HCT116 (cell line): ENCODE measurements around the gene IGSF3. TPM values are rescaled to one million over a fixed set of nuclear protein-coding genes. Genes with fewer than 3 reads are reported as not detected.

ENCODE experiments used
- ATAC-seq: fragments of 200-7000 bp; cut with Tn5 transposase; 2 replicates; pipeline ENCODE4 v1.9.1; 2020; ENCODE audit warnings: mild to moderate bottlenecking, moderate library complexity
- BruUV-seq: library from RNA; stranded (reverse); fragments of 400-500 nt; replicated peaks from 2 replicates; lab custom pipeline; 2021; lab: Mats Ljungman, UMichigan
- CTCF ChIA-PET: fragments of 300-600 bp; sonication (Branson Sonifier 250); formaldehyde crosslinking; loops from one replicate; lab custom pipeline; 2021; ENCODE audit warnings: antibody characterized with exemption; lab: Charles Lee
- POLR2A ChIA-PET: fragments of 300-600, 350-600 bp; sonication (Branson Sonifier 250); formaldehyde crosslinking; loops from one replicate; lab custom pipeline; 2021; ENCODE audit warnings: antibody characterized with exemption; lab: Charles Lee
- RAD21 ChIA-PET, 2 experiments: fragments of 300-600 bp; sonication (Branson Sonifier 250); formaldehyde crosslinking; loops; one replicate each; lab custom pipeline; 2023; ENCODE audit warnings: low total read pairs in 2 of 2; ENCODE audit not compliant: uncharacterized antibody in 2 of 2, unreplicated experiment in 2 of 2, low non-redundant PET in 1 of 2; lab: Charles Lee
- DNase-seq: peaks from one replicate; pipeline ENCODE4 v3.0.0-alpha.2; 2010; ENCODE audit warnings: low read depth, low spot score
- H2AFZ ChIP-seq: fragments of 200-600 bp; shearing (Covaris generic), sonication (generic); 2 replicates; pipeline ENCODE4 v1.6.1; 2017; ENCODE audit warnings: low read depth, mixed run types, mixed read lengths, antibody characterized with exemption, low read length; ENCODE audit not compliant: poor library complexity, severe bottlenecking
- H3K27ac ChIP-seq: 2 replicates; pipeline ENCODE4 v1.5.1; 2012; ENCODE audit warnings: low read depth, low read length
- H3K27me3 ChIP-seq: fragments of 200-600 bp; sonication (generic); 2 replicates; pipeline ENCODE4 v1.6.1; 2016; ENCODE audit warnings: mixed run types, low read length, mixed read lengths; ENCODE audit not compliant: insufficient read depth
- H3K36me3 ChIP-seq, 2 experiments: fragments of 200-500 bp in 1 of 2; fragments of 200-600 bp in 1 of 2; sonication (Bioruptor generic) in 1 of 2; sonication (generic) in 1 of 2; 2 replicates each; pipeline versions ENCODE4 v1.5.1 to v1.6.1; 2014 to 2016; ENCODE audit warnings: low read length in 2 of 2, inconsistent platforms in 1 of 2, mixed read lengths in 1 of 2, mixed run types in 1 of 2; ENCODE audit not compliant: insufficient read depth in 2 of 2, control insufficient read depth in 1 of 2
- H3K4me1 ChIP-seq, 2 experiments: fragments of 200-600 bp in 1 of 2; sonication (generic) in 1 of 2; 2 replicates each; pipeline versions ENCODE4 v1.5.1 to v1.6.1; 2012 to 2017; ENCODE audit warnings: low read length in 2 of 2, inconsistent platforms in 1 of 2, mild to moderate bottlenecking in 1 of 2, mixed read lengths in 1 of 2, mixed run types in 1 of 2, moderate library complexity in 1 of 2; ENCODE audit not compliant: insufficient read depth in 2 of 2, control insufficient read depth in 1 of 2
- H3K4me2 ChIP-seq: fragments of 200-600 bp; sonication (generic); 2 replicates; pipeline ENCODE4 v1.6.1; 2017; ENCODE audit warnings: mixed run types, low read length, mixed read lengths
- H3K4me3 ChIP-seq, 2 experiments: fragments of 200-600 bp in 1 of 2; sonication (generic) in 1 of 2; replicated peaks in 1 of 2; 2 replicates each; pipeline ENCODE4 v1.5.1; 2011 to 2016; ENCODE audit warnings: low read length in 2 of 2, control low read depth in 1 of 2, low read depth in 1 of 2, mild to moderate bottlenecking in 1 of 2, mixed read lengths in 1 of 2, mixed run types in 1 of 2
- H3K79me2 ChIP-seq: fragments of 200-600 bp; sonication (generic); 2 replicates; pipeline ENCODE4 v1.6.1; 2017; ENCODE audit warnings: mild to moderate bottlenecking, mixed run types, low read length, moderate library complexity, mixed read lengths; ENCODE audit not compliant: insufficient read depth
- H3K9ac ChIP-seq: fragments of 200-600 bp; sonication (generic); 2 replicates; pipeline ENCODE4 v1.6.1; 2016; ENCODE audit warnings: low read length, mixed read lengths
- H3K9me2 ChIP-seq: fragments of 200-600 bp; sonication (generic), shearing (Covaris generic); 2 replicates; pipeline ENCODE4 v1.6.1; 2017; ENCODE audit warnings: mixed run types, mild to moderate bottlenecking, moderate library complexity; ENCODE audit not compliant: insufficient read depth
- H3K9me3 ChIP-seq, 2 experiments: fragments of 200-500 bp in 1 of 2; fragments of 200-600 bp in 1 of 2; sonication (Bioruptor generic) in 1 of 2; sonication (generic) in 1 of 2; 2 replicates each; pipeline ENCODE4 v1.6.1; 2014 to 2017; ENCODE audit warnings: low read length in 2 of 2, mixed read lengths in 2 of 2, inconsistent platforms in 1 of 2, low read depth in 1 of 2, mild to moderate bottlenecking in 1 of 2, mixed run types in 1 of 2, moderate library complexity in 1 of 2; ENCODE audit not compliant: control insufficient read depth in 1 of 2, insufficient read depth in 1 of 2
- H4K20me1 ChIP-seq: fragments of 200-600 bp; sonication (generic), shearing (Covaris generic); 2 replicates; pipeline ENCODE4 v1.6.1; 2017; ENCODE audit warnings: mixed run types, mild to moderate bottlenecking, moderate library complexity; ENCODE audit not compliant: insufficient read depth
- ATF3 ChIP-seq: IDR thresholded peaks from 2 replicates; pipeline ENCODE4 v1.6.1; 2012
- CBX3 ChIP-seq: IDR thresholded peaks from 2 replicates; pipeline ENCODE4 v1.6.1; 2012; ENCODE audit warnings: low read depth
- CEBPB ChIP-seq: IDR thresholded peaks from 2 replicates; pipeline ENCODE4 v1.6.1; 2012; ENCODE audit warnings: low read depth
- CTCF ChIP-seq, 3 experiments: fragments of 200-600 bp in 1 of 3; sonication (generic) in 1 of 3; IDR thresholded peaks in 2 of 3; conservative IDR thresholded peaks in 1 of 3; 2 replicates each; pipeline ENCODE4 v1.5.1; 2012 to 2017; ENCODE audit warnings: low read depth in 2 of 3, low read length in 2 of 3, antibody characterized with exemption in 1 of 3, borderline replicate concordance in 1 of 3, control low read depth in 1 of 3, mild to moderate bottlenecking in 1 of 3, mixed read lengths in 1 of 3, mixed run types in 1 of 3, moderate library complexity in 1 of 3; ENCODE audit not compliant: insufficient read depth in 1 of 3
- EGR1 ChIP-seq: IDR thresholded peaks from 2 replicates; pipeline ENCODE4 v1.6.1; 2012; ENCODE audit warnings: low read depth
- ELF1 ChIP-seq: IDR thresholded peaks from 2 replicates; pipeline ENCODE4 v1.6.1; 2012; ENCODE audit warnings: low read depth, borderline replicate concordance
- EZH2 ChIP-seq: fragments of 200-600 bp; sonication (generic); IDR thresholded peaks from 2 replicates; pipeline ENCODE4 v1.6.1; 2017; ENCODE audit warnings: antibody characterized with exemption, mixed run types
- FOSL1 ChIP-seq: IDR thresholded peaks from 2 replicates; pipeline ENCODE4 v1.6.1; 2012; ENCODE audit warnings: low read depth
- JUND ChIP-seq: IDR thresholded peaks from 2 replicates; pipeline ENCODE4 v1.6.1; 2012
- MAX ChIP-seq: IDR thresholded peaks from 2 replicates; pipeline ENCODE4 v1.6.1; 2012
- POLR2A ChIP-seq: IDR thresholded peaks from 2 replicates; pipeline ENCODE4 v1.7.0; 2011; ENCODE audit warnings: borderline replicate concordance; ENCODE audit not compliant: insufficient read depth, insufficient read length; ENCODE audit errors: extremely low read depth
- POLR2AphosphoS5 ChIP-seq: IDR thresholded peaks from 2 replicates; pipeline ENCODE4 v1.6.1; 2011; ENCODE audit warnings: mild to moderate bottlenecking, low read depth, low read length, moderate library complexity
- RAD21 ChIP-seq: IDR thresholded peaks from 2 replicates; pipeline ENCODE4 v1.6.1; 2012; ENCODE audit warnings: low read depth, mild to moderate bottlenecking
- REST ChIP-seq: IDR thresholded peaks from 2 replicates; pipeline ENCODE4 v1.6.1; 2012; ENCODE audit warnings: low read depth
- SP1 ChIP-seq: IDR thresholded peaks from 2 replicates; pipeline ENCODE4 v1.6.1; 2012; ENCODE audit warnings: low read depth
- SRF ChIP-seq: IDR thresholded peaks from 2 replicates; pipeline ENCODE4 v1.6.1; 2012; ENCODE audit warnings: low read depth
- TCF7L2 ChIP-seq: IDR thresholded peaks from 2 replicates; pipeline ENCODE4 v1.7.0; 2011; ENCODE audit warnings: borderline replicate concordance, inconsistent platforms; ENCODE audit not compliant: insufficient read depth, insufficient read length; ENCODE audit errors: extremely low read depth
- YY1 ChIP-seq: IDR thresholded peaks from 2 replicates; pipeline ENCODE4 v1.6.1; 2011; ENCODE audit warnings: low read length, low read depth, moderate library complexity, mild to moderate bottlenecking; ENCODE audit not compliant: insufficient replicate concordance; ENCODE audit errors: extremely low read depth
- ZFX ChIP-seq: fragments of 450-650 bp; IDR thresholded peaks from 2 replicates; pipeline ENCODE4 v1.6.1; 2017
- intact Hi-C: fragments of 100-400 bp; cut with micrococcal nuclease; formaldehyde crosslinking; loops from 2 replicates; pipeline ENCODE4 v1.10.0; 2022
- total RNA-seq: library from RNA; stranded (reverse); gene quantifications from one replicate; pipeline ENCODE4 v1.2.1, GENCODE V29; 2021; ENCODE audit not compliant: unreplicated experiment
- TF ChIP-seq, protein P1 (sequence below): IDR thresholded peaks from 2 replicates; pipeline ENCODE4 v1.6.1; 2011; ENCODE audit warnings: mild to moderate bottlenecking, low read length, moderate library complexity; ENCODE audit not compliant: insufficient replicate concordance; ENCODE audit errors: extremely low read depth

The IGSF3 gene
- total RNA-seq, 1 experiment from 2014 or later, result 18.6 TPM

GRCh38 chr1:116557323-116557878 is 110.1 kb downstream of the IGSF3 start:
- H2AFZ ChIP-seq, result no peak overlapping the region
- H3K36me3 ChIP-seq, result no peaks in the 10 kb centered on the region
- peaks cover 33 to 48% of the 10 kb centered on the region in 2 experiments for H3K4me1 ChIP-seq
- RAD21 ChIA-PET, result no interaction called here
- H3K27ac ChIP-seq, result peak overlapping the region; percentile 74; the same call in 1 of the 2 replicates
- H3K27me3 ChIP-seq, result no peaks in the 10 kb centered on the region
- TF ChIP-seq REST (no peak), EZH2 (no peak), RAD21 (no peak), POLR2A (no peak), POLR2AphosphoS5 (no peak), MAX (no peak), YY1 (no peak), CBX3 (no peak), TCF7L2 (no peak), CTCF (IDR thresholded peaks at IDR 0.05 in 2 of 3, conservative IDR thresholded peaks at IDR 0.05 in 1 of 3; ENCODE audit: borderline replicate concordance in 1 of 3, insufficient read depth in 1 of 3, low read depth in 2 of 3, low read length in 2 of 3) (no peak), FOSL1 (no peak), ATF3 (no peak), SRF (no peak), JUND (no peak), ZFX (no peak), CEBPB (no peak), ELF1 (no peak), EGR1 (no peak), SP1 (no peak)
- TF ChIP-seq, protein P1, sequence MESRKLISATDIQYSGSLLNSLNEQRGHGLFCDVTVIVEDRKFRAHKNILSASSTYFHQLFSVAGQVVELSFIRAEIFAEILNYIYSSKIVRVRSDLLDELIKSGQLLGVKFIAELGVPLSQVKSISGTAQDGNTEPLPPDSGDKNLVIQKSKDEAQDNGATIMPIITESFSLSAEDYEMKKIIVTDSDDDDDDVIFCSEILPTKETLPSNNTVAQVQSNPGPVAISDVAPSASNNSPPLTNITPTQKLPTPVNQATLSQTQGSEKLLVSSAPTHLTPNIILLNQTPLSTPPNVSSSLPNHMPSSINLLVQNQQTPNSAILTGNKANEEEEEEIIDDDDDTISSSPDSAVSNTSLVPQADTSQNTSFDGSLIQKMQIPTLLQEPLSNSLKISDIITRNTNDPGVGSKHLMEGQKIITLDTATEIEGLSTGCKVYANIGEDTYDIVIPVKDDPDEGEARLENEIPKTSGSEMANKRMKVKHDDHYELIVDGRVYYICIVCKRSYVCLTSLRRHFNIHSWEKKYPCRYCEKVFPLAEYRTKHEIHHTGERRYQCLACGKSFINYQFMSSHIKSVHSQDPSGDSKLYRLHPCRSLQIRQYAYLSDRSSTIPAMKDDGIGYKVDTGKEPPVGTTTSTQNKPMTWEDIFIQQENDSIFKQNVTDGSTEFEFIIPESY, result no peak
- TF ChIP-seq, all 23 proteins: peak for 0
- ChIA-PET POLR2A (interaction anchor here (0.7 kb wide), 1 partner anchor 53 kb away, joined by 3 read pairs; no protein-coding TSS in a partner anchor), CTCF (interaction anchor here (0.7 kb wide), 1 partner anchor 31 kb away, joined by 3 read pairs; no protein-coding TSS in a partner anchor)
- Histone ChIP-seq H3K9me2 (no peaks in the 10 kb centered on the region), H3K4me3 (no peak overlapping the region), H3K9me3 (no peaks in the 10 kb centered on the region), H3K4me2 (peak overlapping the region; percentile 72), H3K9ac (peak overlapping the region; percentile 50), H4K20me1 (no peaks in the 10 kb centered on the region), H3K79me2 (peaks cover 66% of the 10 kb centered on the region)
- DNase-seq (no peak), ATAC-seq (no peak)
- intact Hi-C loops, result loop anchor here (5.0 kb wide), 1 partner anchor 50 kb away; no protein-coding TSS in a partner anchor
- no TSS peak for BruUV-seq
